GM19397 (cell line): ENCODE measurements around the gene HSH2D.
"Not testable (repeated sequence)": the region's sequence is repeated elsewhere in the genome, so short reads cannot be mapped to it uniquely, and the experiment has no call there.

Experiments
- ATAC-seq: cut with Tn5 transposase; IDR thresholded peaks from one replicate; pipeline ENCODE4 v1.9.1; 2021; ENCODE audit warnings: mild to moderate bottlenecking, moderate library complexity; ENCODE audit not compliant: unreplicated experiment

HSH2D gene

DNA sequence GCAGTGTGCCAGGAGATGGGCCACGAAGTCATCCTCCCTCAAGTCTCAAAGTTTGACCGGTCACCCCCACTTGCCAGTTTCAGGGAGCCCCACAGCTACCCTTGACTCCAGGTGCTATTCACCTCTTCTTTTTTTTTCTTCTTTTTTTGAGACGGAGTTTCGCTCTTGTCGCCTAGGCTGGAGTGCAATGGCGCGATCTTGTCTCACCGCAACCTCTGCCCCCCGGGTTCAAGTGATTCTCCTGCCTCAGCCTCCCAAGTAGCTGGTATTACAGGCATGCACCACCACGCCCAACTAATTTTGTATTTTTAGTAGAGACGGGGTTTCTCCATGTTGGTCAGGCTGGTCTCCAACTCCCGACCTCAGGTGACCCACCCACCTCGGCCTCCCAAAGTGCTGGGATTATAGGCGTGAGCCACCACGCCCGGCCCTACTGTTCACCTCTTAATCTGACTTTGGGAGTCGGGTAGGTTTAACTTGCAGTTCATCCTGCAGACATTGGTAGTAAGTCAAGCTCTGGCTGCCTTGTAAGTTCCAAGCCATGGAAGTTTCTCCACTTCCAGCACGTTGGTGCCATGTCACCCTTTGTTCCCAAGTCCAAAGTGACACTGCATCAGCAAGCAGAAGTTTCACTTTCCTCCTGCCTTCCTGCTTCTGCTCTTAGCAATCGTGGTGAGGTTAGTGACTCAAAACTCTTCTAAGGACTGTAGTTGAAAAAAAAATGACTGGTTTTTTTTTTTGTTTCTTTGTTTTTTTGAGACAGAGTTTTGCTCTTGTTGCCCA lies 24.2 kb upstream of the HSH2D start:
- ATAC-seq = not testable (repeated sequence)

DNA sequence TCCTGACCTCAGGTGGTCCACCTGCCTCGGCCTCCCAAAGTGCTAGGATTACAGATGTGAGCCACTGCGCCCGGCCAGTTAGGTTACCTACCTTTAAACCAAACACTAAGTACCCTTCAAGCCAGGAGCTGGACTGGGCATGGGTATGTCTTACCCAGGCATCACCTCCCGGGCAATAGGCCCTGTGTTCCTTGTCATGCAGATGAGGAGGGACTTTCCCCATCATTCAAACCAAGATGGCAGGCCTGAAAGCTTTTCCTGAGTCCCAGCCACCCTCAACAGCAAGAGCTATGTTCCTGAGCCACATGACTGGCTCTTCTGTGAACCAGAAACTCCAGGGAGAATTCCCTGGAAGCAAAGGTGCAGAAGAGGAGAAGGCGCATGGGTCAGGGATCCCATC lies 22.3 kb upstream of the HSH2D start:
- no peak for ATAC-seq

DNA sequence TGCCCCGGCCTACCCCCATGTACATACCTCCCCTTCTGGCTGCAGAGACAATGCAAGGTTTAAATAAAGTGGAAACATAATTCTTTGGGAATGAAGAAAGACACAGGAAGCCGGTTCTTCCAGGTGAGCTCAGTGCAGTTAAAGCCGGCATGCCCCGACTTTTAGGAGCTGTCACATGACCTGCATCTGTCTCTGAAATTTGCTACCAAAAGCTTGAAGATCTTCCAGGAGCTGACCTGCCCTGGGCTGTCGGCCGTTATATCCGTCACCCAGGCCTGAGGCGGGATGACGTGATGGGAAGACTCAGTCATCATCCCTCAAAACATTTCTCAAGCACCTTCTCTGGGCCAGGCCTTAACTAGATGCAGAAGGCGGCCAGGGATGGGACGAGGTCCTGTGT lies 21.5 kb upstream of the HSH2D start:
- ATAC-seq = no peak

DNA sequence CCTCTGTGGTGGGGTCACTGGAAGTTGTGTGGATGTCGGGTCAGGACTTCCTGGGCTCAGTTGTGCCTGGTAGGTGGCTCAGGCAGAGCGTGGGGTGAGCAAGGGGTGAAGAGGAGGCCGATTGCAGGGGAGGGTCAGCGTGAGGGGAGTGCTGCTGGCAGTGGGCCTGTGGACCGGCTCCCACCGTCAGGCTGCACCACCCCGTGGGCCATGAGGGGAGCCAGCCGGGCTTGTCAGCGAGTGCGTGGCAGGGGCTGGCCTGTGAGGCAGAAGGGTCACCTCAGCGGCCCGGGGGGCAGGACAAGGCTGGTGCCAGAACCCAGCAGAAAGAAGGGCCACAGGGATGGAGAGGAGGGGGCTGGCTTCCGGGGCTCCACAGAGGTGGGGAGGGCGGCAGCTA lies 18.5 kb upstream of the HSH2D start:
- no peak for ATAC-seq

DNA sequence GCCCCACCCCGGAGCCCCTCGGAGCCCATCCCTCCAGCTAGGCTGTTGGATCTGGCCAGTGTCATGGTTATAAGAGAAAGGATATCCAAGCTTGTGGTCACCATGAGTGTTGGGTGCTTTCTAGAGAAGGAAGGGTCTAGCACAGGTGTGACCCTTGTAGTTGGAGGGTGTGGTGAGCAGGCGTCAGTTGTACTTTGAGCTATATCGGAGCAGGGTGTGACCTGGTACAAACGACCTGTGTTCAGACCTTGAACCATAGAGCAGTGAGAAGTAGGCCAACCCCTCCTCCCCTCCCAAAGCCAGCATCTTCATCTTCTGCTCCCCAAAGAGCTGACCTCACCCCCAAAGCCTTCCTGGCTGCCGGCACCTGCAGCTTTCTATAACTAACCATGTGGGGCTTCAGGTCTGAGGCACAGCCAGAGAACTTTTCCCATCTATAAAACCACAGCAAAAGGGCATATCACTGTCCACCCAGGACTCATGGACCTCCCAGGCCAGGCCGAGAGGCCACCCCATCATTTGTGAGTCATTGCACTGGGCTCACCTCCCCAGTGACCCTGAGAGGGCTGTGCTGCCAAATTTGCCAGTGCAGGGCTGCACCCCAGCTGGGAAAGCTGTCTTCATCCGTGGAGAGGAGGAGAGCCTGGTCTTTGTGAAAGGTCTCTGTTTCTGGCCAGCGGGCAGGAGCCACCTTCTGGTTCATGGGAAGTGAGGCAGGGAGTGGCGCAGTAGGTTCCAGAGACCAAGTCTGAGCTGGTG lies 17.6 kb upstream of the HSH2D start:
- ATAC-seq = no peak

DNA sequence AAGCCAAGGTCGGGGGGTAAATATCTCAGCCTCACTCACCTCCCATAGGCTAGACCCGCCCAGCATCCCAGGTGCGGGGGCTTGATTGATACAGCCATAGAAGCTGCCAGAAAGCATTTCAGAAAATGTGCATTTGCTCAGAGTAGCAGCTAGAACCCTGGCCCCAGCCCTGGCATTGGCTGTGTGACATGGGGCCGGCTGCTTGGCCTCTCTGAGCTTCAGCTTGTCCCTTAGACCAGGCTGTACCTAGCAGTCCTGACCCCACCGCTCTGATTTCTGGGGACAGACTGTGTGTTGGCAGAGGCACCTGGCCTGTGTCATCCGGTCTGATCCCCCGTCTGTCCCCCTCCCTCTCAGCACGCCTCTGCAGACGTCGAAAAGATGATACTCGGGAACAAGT lies 16.4 kb upstream of the HSH2D start:
- no peak for ATAC-seq

DNA sequence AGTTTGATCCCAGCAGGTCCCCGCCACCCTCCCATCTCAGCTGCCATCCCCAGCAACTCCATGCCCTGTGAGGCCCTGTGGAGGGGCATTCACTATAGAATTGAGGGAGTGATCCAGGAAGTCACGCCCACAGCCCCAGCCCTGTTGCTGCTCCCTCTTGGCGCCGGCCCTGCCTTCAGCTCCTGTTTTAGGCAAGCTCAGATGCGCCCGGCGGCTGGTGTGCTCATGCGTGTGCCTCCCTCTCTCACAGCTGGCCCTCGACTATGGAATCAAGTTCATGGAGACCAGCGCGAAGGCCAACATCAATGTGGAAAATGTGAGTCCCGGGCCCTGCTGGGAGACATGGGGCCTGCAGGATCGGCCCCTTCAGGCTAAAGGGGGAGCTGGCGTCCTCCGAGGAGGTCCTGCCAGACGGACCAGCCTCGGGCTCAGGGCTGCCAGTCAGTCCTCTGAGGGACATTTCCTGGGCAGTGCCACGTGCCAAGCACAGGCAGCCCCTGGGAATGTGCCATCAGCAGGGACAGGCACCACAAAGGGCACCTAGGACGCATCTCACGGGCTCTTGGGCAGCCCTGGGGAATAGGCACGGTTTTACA lies 15.6 kb upstream of the HSH2D start:
- no peak for ATAC-seq

DNA sequence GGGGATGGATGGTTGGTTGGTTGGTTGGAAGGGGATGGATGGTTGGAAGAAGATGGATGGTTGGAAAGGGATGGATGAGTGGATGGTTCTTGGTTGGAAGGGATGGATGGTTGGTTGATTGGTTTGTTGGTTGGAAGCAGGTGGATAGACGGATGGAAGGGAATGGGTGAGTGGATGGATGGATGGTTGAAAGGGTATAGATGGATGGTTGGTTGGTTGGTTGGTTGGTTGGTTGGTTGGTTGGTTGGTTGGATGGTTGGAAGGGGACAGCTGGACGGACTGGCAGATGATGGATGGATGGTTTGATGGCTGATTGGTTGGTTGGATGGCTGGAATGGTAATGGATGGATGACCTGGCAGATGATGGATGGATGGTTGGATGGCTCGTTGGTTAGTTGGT lies 11.8 kb upstream of the HSH2D start:
- no peak for ATAC-seq

DNA sequence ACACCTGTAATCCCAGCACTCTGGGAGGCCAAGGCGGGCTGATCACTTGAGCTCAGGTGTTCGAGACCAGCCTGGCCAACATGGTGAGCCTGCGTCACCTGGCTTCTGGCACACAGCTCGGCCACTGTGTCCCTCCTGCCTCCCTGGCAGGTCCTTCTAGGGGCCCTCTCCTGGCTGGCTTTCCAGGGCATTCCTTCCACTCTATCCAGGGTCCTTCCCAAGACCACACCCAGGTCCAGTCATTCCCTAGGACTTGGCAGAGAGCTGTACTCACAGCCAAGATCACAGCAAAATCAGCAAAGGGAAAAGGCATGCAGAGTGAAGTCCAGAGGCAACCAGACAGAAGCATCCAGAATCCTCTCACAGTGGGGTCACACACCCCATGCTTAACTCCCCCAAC lies 9.7 kb upstream of the HSH2D start:
- no peak for ATAC-seq

DNA sequence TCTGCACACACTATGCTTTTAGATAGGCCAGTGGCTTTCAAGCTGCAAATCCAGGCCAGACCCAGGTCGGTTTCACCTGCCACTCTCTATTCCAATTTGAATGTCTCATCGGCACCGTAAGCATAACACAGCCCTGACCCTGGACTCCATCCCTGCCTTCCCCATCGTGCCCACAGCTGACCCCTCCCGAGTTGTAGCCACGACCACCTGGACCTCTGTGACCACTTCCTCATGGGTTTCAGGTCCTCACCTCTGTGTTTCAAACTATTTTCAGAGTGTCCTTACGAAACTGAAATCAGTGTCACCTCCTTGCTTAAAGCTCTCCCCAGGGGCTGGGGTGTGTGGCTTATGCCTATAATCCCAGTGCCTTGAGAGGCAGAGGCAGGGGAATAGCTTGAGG lies 9.0 kb upstream of the HSH2D start:
- no peak for ATAC-seq

DNA sequence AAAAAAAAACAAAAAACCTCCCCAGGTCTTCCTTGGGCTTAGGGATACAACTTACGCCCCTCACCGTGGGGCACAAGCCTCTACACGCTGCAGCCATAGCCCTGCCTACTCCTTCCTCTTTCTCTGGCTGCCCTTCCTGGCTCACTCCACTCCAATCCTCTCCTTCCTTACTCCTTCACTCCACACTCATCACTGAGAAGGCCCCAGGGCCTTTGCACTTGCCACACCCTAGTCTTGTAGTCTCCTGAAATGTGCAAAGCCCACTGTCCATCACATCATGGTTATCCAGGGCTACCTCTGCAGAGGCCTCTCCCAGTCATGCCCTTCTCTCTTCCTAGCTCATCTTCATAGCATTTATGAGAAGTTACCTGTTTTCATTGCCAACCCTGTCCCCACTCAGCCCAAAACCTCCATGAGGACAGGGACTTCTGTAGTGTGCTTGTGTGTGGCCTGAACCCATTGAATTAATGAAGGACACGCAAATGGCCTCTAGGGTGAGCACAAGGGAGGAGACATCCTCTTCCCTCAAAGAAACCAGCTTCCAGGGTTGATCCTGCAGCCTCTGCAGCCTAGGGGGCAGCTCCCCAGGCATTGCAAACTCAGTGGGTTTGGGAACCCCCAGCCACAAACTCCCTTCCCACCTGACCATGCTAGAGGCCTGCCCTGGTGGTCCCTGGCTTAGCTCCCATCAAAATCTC lies 7.9 kb upstream of the HSH2D start:
- no peak for ATAC-seq

DNA sequence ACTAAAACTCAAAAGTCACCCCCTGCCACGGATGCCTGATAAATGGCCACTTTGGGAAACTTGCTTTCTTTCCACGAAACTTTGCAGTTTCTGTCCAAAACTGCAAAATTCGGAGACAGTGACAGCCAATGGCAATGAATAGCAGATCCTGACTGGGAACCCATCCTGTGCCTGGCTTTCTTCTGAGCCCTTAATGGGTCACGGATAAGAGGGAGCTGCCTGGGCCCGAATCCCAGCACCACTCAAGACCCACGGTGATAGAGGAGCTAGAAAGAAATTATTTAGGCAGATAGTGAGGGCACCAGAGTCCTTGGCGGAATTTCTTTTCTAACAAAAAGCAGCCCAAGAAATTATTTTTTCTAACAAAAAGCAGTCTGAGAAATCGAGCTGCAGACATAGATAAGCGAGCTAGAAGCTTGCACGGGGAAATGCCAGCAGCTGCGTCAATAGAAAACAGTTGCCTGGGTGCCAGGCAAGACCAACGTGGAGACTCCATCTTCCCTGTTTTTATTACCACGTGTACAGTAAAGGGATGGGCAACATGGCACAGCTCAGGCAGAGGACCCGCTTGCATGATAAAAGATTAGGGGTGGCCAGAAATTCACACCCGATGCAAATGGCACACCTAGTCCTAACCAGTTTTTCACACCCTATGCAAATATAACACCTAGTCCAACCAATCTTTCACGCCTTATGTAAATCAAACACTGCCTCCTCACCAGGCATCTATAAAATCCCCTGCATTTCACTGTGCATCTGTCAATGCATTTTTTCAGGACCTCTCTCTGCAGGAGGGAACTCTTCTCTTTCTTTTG lies 7.1 kb upstream of the HSH2D start:
- no peak for ATAC-seq

DNA sequence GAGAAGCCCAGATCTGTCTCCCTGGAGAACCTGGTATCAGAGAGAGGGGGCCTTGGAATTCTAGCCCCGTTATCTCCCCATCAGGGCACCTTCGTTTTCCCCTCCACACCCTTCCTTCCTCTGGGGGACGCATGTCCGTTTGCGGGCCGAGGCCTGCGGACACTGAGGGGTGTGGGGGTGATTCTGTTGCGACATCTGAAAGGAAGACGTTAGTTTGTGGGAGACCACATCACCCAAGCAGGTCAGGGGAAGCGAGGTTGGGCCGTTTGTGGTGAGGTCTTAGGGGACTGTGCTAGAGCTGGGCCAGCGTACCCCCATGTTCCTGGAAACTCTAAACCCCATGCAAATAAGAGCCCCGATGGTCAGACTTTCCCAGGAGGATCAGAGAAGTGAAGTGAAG lies 3.7 kb upstream of the HSH2D start:
- no peak for ATAC-seq

DNA sequence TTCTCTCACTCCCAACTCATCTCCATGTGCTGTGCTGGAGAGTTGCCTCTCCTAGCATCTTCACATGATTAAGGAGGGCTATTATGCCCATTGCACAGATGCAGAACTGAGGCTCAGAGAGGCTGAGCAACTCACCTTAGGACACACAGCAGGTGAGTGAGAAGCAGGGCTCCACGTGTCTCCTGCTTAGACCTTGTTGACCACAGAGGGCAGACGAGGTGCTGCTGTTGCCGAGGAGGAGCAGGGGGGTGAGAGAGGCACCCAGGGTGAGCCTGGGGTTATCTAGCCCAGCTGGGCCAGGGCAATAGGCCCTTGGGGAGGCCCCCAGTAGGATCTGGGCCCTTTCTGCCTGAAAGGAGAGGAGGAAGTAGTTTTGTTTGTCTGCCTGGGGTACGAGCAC lies 2.4 kb upstream of the HSH2D start:
- ATAC-seq = peak; percentile 45

DNA sequence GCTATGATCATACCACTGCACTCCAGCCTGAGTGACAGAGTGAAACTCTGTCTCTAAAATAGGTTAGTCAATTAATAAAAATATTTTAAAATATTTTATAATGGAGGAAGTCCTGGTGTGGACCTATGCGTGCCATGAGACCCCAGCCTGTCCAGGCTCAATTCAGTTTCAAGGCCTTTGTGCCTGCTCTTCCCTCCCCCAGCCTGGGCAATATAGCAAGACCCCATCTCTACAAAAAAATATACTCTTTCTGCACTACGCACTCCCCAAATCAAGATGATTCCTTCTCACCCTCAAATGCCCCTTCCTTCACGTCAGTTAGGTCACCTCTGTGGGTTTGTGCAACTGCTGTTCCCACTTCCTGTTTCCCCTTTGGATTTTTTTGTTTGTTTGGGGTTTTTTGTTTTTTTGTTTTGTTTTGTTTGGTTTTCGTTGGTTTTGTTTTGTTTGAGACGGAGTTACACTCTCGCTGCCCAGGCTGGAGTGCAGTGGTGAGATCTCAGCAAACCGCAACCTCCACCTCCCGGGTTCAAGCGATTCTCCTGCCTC lies 1.4 kb upstream of the HSH2D start:
- no peak for ATAC-seq

DNA sequence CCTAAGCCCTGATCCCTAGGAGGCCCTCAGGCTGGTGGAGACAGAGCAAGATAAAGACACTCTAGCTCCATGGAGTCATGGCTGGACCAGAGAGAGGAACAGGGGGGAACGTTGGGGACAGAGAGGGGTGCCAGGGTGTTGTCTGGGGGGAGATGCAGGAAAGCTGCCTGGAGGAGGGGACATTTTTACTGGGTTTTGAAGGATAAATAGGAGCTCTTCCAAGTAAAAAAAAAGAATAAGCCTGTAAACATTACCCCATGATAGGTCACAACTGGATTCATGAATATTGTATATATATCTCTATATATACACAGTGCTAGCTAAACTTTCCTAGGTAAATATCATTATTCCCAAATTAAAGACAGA lies 714 bp downstream of the HSH2D start:
- ATAC-seq = no peak

DNA sequence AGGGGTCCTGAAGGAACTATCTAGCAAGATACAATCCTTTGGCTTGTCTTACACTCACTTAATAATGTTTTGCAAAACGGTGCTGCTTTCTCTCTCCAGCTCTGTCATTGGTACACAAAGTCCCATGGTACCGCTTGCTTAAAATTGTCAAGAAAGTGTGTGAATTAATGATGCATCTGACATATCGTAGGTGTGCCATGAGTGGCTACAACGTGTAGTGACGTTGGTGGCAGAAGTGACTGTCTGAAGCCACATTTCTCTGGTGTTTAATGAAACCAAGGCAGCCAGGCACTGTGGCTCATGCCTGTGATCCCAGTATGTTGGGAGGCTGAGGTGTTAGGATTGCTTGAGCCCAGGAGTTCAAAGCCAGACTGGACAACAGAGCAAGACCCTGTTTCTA lies 2.6 kb downstream of the HSH2D start:
- ATAC-seq = no peak

DNA sequence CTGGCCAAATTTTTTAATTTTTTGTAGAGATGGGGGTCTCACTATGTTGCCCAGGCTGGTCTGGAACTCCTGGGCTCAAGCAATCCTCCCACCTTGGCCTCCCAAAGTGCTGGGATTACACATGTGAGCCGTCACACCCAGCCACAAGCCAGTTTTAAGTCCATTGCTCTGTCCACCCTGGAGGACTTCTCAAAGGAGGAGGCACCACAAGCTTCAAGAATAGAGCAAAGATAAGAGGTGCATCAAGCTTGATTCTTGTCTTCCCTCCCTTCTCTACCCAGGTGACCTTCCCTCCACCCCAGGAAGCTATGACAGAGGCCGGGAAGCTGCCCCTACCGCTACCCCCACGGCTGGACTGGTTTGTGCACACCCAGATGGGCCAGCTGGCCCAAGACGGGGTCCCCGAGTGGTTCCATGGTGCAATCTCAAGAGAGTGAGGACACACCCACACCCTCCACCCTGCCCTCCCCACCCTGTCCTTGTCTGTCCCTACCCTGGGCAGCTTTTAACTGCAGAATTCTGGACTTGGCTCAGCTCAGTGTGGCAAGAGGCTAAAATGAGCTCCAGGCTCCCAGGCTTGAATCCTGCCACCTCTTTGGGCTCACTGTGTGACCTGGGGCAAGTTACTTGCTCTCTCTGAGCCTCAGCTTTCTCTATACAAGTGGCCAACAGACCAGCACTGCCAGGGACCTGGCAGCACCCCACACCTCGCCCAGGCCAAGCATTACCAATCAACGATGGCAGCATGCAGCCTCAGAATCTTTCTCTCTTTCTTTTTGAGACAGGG lies 5.2 kb downstream of the HSH2D start:
- no peak for ATAC-seq

DNA sequence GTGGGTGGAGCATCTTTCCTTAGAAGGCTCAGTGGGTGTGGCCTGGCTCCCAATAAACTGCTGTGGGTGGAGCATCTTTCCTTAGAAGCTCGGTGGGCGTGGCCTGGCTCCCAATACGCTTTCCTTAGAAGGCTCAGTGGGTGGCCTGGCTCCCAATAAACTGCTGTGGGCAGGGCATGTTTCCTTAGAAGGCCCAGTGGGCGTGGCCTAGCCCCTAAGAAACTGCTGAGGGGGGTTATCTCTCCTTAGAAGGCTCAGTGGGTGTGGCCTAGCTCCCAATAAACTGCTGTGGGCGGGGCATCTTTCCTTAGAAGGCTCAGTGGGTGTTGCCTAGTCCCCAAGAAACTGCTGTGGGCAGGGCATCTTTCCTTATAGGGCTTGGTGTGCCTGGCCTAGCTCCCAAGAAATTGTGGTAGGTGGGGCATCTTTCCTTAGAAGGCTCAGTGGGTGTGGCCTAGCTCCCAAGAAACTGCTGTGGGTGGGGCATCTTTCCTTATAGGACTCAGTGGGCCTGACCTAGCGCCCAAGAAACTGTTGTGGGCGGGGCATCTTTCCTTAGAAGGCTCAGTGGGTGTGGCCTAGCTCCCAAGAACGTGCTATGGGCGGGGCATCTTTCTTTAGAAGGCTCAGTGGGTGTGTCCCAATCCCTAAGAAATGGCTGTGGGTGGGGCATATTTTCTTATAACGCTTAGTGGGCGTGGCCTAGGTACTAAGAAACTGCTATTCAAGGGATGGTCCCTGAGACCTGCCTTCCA lies 10.3 kb downstream of the HSH2D start:
- ATAC-seq = no peak
